GM23338 (cell line): Measurements from ENCODE around the gene CHST15.

Experiments used
- REST ChIP-seq: IDR thresholded peaks from one replicate; pipeline ENCODE4 v1.6.1; 2018; ENCODE audit warnings: antibody characterized with exemption; ENCODE audit not compliant: unreplicated experiment
- TF ChIP-seq, protein P1 (sequence below), 2 experiments: fragments of 200-600 bp in 1 of 2; sonication (generic) in 1 of 2; conservative IDR thresholded peaks; 2 replicates each; pipeline versions ENCODE4 v1.5.1 to v1.6.1; 2016 to 2017; ENCODE audit warnings: antibody characterized with exemption in 2 of 2, low read depth in 2 of 2, mild to moderate bottlenecking in 2 of 2, moderate library complexity in 1 of 2

DNA sequence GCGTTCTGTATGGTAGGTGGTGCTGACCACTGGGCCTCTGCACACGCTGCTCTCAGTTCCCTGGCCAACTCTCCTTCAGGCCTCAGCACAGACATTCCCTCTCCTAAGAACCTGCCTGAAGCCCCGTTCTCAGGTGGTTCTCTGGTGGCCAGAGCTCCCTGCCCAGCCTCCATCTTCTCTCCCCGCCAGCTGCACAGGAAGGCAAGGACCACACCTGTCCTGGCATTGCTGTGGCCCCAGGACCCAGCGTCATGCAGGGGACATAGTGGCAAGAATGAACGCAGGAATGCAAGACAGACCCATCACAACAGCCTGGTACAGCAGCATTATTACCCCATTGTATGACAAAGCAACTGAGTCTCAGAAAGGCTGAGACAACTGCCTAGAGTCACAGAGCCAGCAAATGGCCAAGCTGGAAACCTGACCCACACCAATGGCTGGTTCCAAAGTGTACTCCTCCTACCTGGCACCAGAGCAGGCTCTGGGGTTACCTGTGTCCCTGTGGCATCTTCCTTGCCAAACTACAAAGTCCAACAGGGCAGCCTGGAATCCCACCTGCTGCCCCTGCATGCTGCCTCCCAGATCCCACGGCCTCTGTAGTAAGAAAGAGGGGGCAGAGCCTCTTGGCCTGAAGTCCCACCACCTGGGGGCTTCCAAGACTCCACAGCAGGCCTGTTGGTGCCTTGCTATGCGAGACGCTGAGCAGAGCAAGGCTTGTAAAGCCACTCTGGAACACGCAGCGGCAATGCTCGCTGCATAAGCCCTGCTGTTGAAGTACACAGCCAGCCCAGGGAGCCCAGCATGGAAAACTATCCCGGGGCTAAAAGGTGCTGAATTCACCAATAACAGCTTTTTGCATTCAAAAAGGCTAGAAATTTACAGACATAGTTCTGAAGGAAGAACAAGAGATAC lies 73.3 kb downstream of the CHST15 start:
- TF ChIP-seq, protein P1, sequence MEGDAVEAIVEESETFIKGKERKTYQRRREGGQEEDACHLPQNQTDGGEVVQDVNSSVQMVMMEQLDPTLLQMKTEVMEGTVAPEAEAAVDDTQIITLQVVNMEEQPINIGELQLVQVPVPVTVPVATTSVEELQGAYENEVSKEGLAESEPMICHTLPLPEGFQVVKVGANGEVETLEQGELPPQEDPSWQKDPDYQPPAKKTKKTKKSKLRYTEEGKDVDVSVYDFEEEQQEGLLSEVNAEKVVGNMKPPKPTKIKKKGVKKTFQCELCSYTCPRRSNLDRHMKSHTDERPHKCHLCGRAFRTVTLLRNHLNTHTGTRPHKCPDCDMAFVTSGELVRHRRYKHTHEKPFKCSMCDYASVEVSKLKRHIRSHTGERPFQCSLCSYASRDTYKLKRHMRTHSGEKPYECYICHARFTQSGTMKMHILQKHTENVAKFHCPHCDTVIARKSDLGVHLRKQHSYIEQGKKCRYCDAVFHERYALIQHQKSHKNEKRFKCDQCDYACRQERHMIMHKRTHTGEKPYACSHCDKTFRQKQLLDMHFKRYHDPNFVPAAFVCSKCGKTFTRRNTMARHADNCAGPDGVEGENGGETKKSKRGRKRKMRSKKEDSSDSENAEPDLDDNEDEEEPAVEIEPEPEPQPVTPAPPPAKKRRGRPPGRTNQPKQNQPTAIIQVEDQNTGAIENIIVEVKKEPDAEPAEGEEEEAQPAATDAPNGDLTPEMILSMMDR (conservative IDR thresholded peaks at IDR 0.05; ENCODE audit: low read depth in 2 of 2), result peak in 1 of 2 experiments; percentile 7; a peak in 1 of 4 replicates
- no peak for TF ChIP-seq REST
